Caco-2 (cell line): Measurements from ENCODE around the gene SORCS2. TPM values are rescaled to one million over a fixed set of nuclear protein-coding genes. Genes with fewer than 3 reads are reported as not detected.

Experiments
- BruUV-seq: library from RNA; stranded (reverse); fragments of 400-500 nt; replicated peaks from 2 replicates; lab custom pipeline; 2021; lab: Mats Ljungman, UMichigan
- CTCF ChIA-PET: fragments of 300-600 bp; sonication (Branson Sonifier 250); formaldehyde crosslinking; loops from one replicate; lab custom pipeline; 2022; ENCODE audit warnings: antibody characterized with exemption; lab: Charles Lee
- POLR2A ChIA-PET: fragments of 300-600 bp; sonication (Branson Sonifier 250); formaldehyde crosslinking; loops from one replicate; lab custom pipeline; 2022; ENCODE audit warnings: antibody characterized with exemption; lab: Charles Lee
- DNase-seq, 2 experiments: peaks; one replicate each; pipeline versions ENCODE4 v3.0.0 to v3.0.0-alpha.2; 2020 to 2022
- H3K27me3 ChIP-seq: replicated peaks from 2 replicates; pipeline ENCODE4 v1.6.0; 2011; ENCODE audit warnings: low read length; ENCODE audit not compliant: control insufficient read depth, insufficient read depth
- H3K36me3 ChIP-seq: 2 replicates; pipeline ENCODE4 v1.5.1; 2011; ENCODE audit warnings: low read length; ENCODE audit not compliant: control insufficient read depth, insufficient read depth
- H3K4me1 ChIP-seq: fragments of 250-450 bp; sonication (Bioruptor Pico); 2 replicates; pipeline ENCODE4 v1.5.1; 2020; ENCODE audit warnings: mild to moderate bottlenecking
- H3K4me3 ChIP-seq: 2 replicates; pipeline ENCODE4 v1.5.1; 2011; ENCODE audit warnings: low read depth, mild to moderate bottlenecking, control low read depth, low read length
- H3K9me3 ChIP-seq: fragments of 250-450 bp; sonication (Bioruptor Pico); 2 replicates; pipeline ENCODE4 v1.5.1; 2020; ENCODE audit warnings: mild to moderate bottlenecking, moderate library complexity
- H3K27ac Mint-ChIP-seq: one replicate; pipeline ENCODE4 v1.8.0; 2022; ENCODE audit warnings: mixed read lengths; ENCODE audit not compliant: unreplicated experiment
- H3K27me3 Mint-ChIP-seq: one replicate; pipeline ENCODE4 v1.8.0; 2022; ENCODE audit warnings: mixed read lengths; ENCODE audit not compliant: insufficient read depth, unreplicated experiment
- H3K36me3 Mint-ChIP-seq: one replicate; pipeline ENCODE4 v1.8.0; 2022; ENCODE audit warnings: mild to moderate bottlenecking, mixed read lengths; ENCODE audit not compliant: insufficient read depth, unreplicated experiment
- H3K4me1 Mint-ChIP-seq: one replicate; pipeline ENCODE4 v1.8.0; 2022; ENCODE audit warnings: low read depth, mixed read lengths; ENCODE audit not compliant: unreplicated experiment
- H3K4me3 Mint-ChIP-seq: one replicate; pipeline ENCODE4 v1.8.0; 2022; ENCODE audit warnings: mild to moderate bottlenecking, moderate library complexity, mixed read lengths; ENCODE audit not compliant: unreplicated experiment
- H3K9me3 Mint-ChIP-seq: one replicate; pipeline ENCODE4 v1.8.0; 2022; ENCODE audit warnings: mixed read lengths; ENCODE audit not compliant: unreplicated experiment
- intact Hi-C: fragments of 100-400 bp; cut with micrococcal nuclease; formaldehyde crosslinking; loops from one replicate; pipeline ENCODE4 v1.10.0; 2022; ENCODE audit not compliant: unreplicated experiment
- total RNA-seq: library from RNA; stranded (reverse); gene quantifications from 2 replicates; pipeline ENCODE4 v1.2.3, GENCODE V29; 2022
- TF ChIP-seq, protein P1 (sequence below), 2 experiments: fragments of 200-600 bp in 1 of 2; IDR thresholded peaks; 1 replicate in 1 of 2; 2 replicates in 1 of 2; pipeline versions ENCODE4 v1.5.1 to v1.8.0; 2011 to 2022; ENCODE audit warnings: antibody characterized with exemption in 1 of 2, control low read depth in 1 of 2, inconsistent platforms in 1 of 2, low read depth in 1 of 2, low read length in 1 of 2, mild to moderate bottlenecking in 1 of 2, moderate library complexity in 1 of 2; ENCODE audit not compliant: insufficient read depth in 1 of 2, severe bottlenecking in 1 of 2, unreplicated experiment in 1 of 2

Gene SORCS2
- total RNA-seq, 1 experiment from 2014 or later, result 1.6 TPM

DNA sequence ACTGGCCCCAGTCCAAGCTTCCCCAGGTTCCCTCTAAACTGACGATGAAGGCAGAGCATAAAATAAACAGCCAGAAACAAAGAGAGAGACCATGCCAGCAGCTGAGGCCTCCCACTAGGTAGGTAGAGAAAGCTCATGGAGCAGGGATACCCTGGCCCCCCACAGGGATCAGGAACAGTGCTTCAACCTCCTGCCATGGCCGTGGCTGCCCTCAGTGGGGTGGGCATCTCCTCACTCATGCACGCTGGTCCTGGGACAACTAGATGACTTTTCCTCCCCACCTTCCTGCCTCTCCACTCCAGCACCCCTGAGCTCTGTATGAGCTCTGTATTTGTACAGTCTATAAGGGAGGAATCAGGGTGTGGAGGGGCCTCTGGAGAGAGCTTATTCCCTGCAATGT lies 360.1 kb downstream of the SORCS2 start:
- ChIA-PET POLR2A (no interaction called here), CTCF (no interaction called here)
- no peaks in the 10 kb centered on the region for H3K4me1 Mint-ChIP-seq
- TF ChIP-seq, protein P1, sequence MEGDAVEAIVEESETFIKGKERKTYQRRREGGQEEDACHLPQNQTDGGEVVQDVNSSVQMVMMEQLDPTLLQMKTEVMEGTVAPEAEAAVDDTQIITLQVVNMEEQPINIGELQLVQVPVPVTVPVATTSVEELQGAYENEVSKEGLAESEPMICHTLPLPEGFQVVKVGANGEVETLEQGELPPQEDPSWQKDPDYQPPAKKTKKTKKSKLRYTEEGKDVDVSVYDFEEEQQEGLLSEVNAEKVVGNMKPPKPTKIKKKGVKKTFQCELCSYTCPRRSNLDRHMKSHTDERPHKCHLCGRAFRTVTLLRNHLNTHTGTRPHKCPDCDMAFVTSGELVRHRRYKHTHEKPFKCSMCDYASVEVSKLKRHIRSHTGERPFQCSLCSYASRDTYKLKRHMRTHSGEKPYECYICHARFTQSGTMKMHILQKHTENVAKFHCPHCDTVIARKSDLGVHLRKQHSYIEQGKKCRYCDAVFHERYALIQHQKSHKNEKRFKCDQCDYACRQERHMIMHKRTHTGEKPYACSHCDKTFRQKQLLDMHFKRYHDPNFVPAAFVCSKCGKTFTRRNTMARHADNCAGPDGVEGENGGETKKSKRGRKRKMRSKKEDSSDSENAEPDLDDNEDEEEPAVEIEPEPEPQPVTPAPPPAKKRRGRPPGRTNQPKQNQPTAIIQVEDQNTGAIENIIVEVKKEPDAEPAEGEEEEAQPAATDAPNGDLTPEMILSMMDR (IDR thresholded peaks at IDR 0.05; ENCODE audit: insufficient read depth in 1 of 2, low read depth in 1 of 2, low read length in 1 of 2, severe bottlenecking in 1 of 2, unreplicated experiment in 1 of 2), result no peak
- no peaks in the 10 kb centered on the region for H3K27me3 Mint-ChIP-seq
- DNase-seq, result no peak
- Histone ChIP-seq H3K36me3 (no peaks in the 10 kb centered on the region), H3K9me3 (peaks cover 10% of the 10 kb centered on the region), H3K4me3 (no peak overlapping the region), H3K4me1 (no peaks in the 10 kb centered on the region), H3K27me3 (no peaks in the 10 kb centered on the region)
- peaks cover 38% of the 10 kb centered on the region for H3K9me3 Mint-ChIP-seq
- intact Hi-C loops, result no loop called here
- H3K4me3 Mint-ChIP-seq, result no peak overlapping the region
- no peaks in the 10 kb centered on the region for H3K36me3 Mint-ChIP-seq
- H3K27ac Mint-ChIP-seq, result no peak overlapping the region
- BruUV-seq, result no TSS peak

DNA sequence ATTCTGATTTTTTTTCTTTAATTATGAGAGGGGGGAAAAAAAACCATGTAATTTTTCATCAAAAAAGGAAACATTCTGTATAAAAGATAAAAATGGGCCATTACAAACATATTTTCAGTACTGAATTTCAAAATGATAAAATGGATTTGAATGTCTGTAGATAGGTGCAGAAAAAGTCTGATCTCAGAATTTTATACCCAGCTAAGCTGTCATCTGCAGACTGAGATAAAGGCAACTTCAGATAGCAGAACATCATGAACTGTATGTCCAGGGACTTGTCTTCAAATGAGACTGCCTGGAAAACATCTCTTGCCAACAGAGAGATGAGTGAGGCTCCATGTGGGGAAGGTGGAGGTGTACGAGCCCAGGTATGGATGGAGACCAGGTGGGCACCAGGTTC lies 360.9 kb downstream of the SORCS2 start:
- peaks cover 10% of the 10 kb centered on the region for H3K9me3 ChIP-seq
- H3K27me3 Mint-ChIP-seq, result no peaks in the 10 kb centered on the region
- no peaks in the 10 kb centered on the region for H3K36me3 Mint-ChIP-seq
- DNase-seq, result no peak
- H3K27me3 ChIP-seq, result no peaks in the 10 kb centered on the region
- H3K9me3 Mint-ChIP-seq, result peaks cover 38% of the 10 kb centered on the region
- no peaks in the 10 kb centered on the region for H3K4me1 Mint-ChIP-seq
- no peak overlapping the region for H3K4me3 ChIP-seq
- no TSS peak for BruUV-seq
- intact Hi-C loops, result no loop called here
- CTCF ChIA-PET, result no interaction called here
- H3K4me1 ChIP-seq, result no peaks in the 10 kb centered on the region
- no peak overlapping the region for H3K27ac Mint-ChIP-seq
- H3K36me3 ChIP-seq, result no peaks in the 10 kb centered on the region
- no peak overlapping the region for H3K4me3 Mint-ChIP-seq
- POLR2A ChIA-PET, result no interaction called here
- TF ChIP-seq, protein P1 (IDR thresholded peaks at IDR 0.05; ENCODE audit: insufficient read depth in 1 of 2, low read depth in 1 of 2, low read length in 1 of 2, severe bottlenecking in 1 of 2, unreplicated experiment in 1 of 2), result no peak

DNA sequence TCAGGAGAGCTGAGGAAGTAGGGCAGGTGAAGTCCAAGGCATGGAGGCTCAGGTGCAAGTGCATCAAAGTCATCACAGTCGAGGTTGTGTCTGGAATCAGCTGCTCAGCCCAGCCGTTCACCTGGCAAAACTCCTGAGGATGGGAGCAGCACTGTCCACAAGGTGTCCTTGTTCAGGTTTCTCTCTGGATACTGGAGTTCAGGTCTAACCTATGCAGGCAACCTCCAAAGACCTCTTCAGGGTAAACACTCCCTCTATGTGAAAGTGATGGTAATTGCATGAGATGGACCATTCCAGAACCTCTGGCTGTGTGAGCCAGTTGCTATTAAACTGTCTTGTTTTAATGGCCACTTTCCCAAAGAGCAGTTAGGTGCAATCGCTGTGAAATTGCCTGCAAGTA lies 362.6 kb downstream of the SORCS2 start:
- peak in 1 of 2 experiments; percentile 31 for DNase-seq
- TF ChIP-seq, protein P1 (IDR thresholded peaks at IDR 0.05; ENCODE audit: insufficient read depth in 1 of 2, low read depth in 1 of 2, low read length in 1 of 2, severe bottlenecking in 1 of 2, unreplicated experiment in 1 of 2), result peak in 1 of 2 experiments; percentile 12
- Mint-ChIP-seq H3K27me3 (no peaks in the 10 kb centered on the region), H3K36me3 (no peaks in the 10 kb centered on the region), H3K9me3 (peaks cover 38% of the 10 kb centered on the region), H3K4me3 (no peak overlapping the region), H3K27ac (no peak overlapping the region), H3K4me1 (no peaks in the 10 kb centered on the region)
- no TSS peak for BruUV-seq
- H3K4me1 ChIP-seq, result no peaks in the 10 kb centered on the region
- H3K36me3 ChIP-seq, result no peaks in the 10 kb centered on the region
- peaks cover 10% of the 10 kb centered on the region for H3K9me3 ChIP-seq
- ChIA-PET CTCF (no interaction called here), POLR2A (no interaction called here)
- H3K4me3 ChIP-seq, result no peak overlapping the region
- H3K27me3 ChIP-seq, result no peaks in the 10 kb centered on the region
- intact Hi-C loops, result no loop called here
